Eye (tissue), 1 donor: Measurements from ENCODE around the gene AVPR2.

Experiments used
- DNase-seq: peaks from one replicate; pipeline ENCODE4 v3.0.0-alpha.2; 2015

The AVPR2 gene

DNA sequence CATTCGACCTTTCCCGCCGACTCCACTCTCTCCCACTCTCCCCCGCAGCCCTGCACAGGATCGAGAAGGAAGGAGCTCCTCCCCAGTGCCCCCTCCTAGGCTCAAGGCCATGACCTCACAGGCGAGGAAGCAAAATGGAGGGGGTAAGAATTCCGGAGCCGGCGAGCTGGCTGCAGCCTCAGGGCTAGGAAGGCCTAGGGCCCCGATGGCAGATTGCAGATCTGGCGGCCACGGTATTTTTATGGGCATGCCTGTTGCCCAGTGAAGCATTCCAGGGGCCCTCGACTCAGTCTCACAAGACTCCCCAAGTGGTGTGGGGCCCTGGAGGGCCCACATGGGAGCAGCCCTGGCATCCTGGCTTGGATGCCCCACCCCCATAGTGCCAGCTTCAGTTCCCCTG, 17.6 kb upstream of the AVPR2 start:
- DNase-seq = peak; percentile 18

DNA sequence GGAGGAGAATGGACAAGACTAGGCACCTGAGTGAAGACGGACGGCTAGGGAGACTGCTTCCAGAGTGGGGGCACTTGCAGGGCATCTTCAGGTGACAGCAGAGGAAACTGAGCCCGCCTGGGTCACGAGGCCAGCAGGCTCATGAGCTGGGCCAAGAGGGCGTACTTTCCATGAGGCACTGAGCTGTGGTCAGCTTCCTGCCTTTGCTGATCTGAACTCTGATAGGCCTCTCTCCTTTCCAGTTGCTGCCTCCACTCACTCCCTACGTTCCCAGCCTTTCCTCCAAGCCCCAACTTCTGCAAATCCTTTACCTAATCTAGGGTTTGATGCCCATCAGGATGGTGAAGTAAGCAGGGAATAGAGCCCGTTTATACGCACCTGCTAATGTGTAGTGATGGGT, 17.1 kb upstream of the AVPR2 start:
- DNase-seq = no peak

- DNase-seq = no peak
Measured at GRCh38 chrX:153888344-153888743, 16.1 kb upstream of the AVPR2 start.

GRCh38 chrX:153889123-153889522, 15.3 kb upstream of the AVPR2 start:
- no peak for DNase-seq

- DNase-seq = no peak
Measured at GRCh38 chrX:153897899-153898298, 6.6 kb upstream of the AVPR2 start.

GRCh38 chrX:153900831-153901752, 3.4 kb upstream of the AVPR2 start:
- peak; percentile 61 for DNase-seq

DNA sequence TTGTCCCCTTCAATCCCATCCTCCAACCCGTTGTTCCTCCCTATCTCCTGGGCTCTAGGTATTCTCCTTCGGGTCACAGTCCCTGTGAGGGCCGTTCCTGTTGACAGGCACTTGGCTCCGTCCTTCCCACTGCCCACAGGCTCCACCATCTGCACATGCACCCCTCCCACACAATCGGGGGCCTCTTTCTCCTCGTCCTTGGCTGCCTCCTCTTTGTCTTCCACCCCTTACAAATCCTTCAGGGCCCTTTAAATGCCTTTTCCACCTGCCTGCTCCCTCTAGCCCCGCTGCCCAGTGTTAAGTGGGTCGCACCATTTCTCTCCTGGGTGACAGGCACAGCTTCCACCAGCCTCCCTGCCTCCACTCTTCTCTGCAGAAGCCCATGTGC, 2.7 kb upstream of the AVPR2 start:
- DNase-seq = peak; percentile 6

DNA sequence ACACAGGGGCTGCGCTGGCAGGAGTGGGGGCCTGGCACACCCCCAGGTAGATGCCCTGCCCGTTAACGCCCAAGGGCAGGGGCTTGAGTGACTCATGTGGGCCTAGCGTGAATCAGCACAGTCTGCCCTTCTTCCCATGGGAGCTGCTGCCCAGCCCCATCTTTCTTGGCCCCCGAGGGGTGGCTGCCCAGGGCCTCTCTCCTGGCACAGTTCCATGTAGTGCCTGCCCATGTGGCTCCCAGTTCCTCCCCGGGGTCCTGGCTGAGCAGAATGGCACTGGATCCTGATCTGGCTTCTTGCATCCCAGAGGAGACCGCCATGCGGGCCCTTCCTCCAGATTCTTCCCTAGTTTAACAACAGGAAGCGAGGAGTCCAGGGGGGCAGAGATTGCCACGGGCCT, 2.1 kb upstream of the AVPR2 start:
- no peak for DNase-seq

DNA sequence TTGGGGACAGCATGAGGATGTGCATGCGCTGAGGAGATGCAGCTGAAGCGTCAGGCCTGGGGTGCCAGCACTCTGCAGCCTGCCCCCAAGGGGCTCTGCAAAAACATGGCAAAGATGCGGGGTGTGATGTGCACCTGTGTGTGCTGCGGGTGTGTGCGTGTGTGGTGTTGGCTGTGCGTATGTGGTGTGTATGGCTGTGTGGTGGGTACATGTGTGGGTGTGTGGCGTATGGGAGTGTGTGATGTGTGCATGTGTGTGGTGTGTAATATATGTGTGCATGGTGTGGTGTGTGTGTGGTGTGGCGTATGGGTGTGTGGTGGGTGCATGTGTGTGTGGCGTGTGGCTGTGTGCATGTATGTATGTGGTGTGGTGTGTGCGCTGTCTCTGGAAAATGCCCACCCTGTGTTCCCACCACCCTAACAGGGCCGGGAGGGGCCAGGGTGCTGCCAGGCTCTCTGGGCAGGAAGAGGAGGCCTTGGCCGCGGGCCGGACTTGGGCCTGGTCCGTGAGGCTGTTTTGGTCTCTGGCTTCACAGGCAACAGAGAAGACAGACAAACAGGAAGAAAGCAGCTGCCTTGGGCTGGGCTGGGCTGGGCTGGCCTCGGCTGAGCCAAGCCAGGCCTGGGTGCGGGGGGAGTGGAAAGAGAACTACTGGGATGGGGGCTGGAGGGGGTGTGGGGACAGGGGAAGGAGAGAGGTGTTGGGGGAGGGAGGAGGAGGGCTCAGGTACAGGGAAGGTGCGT, 1.1 kb upstream of the AVPR2 start:
- DNase-seq = no peak

- DNase-seq = no peak
Measured at GRCh38 chrX:153905481-153906095, 1.1 kb downstream of the AVPR2 start.

DNA sequence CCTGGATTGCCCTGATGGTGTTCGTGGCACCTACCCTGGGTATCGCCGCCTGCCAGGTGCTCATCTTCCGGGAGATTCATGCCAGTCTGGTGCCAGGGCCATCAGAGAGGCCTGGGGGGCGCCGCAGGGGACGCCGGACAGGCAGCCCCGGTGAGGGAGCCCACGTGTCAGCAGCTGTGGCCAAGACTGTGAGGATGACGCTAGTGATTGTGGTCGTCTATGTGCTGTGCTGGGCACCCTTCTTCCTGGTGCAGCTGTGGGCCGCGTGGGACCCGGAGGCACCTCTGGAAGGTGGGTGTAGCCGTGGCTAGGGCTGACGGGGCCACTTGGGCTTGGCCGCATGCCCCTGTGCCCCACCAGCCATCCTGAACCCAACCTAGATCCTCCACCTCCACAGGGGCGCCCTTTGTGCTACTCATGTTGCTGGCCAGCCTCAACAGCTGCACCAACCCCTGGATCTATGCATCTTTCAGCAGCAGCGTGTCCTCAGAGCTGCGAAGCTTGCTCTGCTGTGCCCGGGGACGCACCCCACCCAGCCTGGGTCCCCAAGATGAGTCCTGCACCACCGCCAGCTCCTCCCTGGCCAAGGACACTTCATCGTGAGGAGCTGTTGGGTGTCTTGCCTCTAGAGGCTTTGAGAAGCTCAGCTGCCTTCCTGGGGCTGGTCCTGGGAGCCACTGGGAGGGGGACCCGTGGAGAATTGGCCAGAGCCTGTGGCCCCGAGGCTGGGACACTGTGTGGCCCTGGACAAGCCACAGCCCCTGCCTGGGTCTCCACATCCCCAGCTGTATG, 1.8 kb downstream of the AVPR2 start:
- no peak for DNase-seq

GRCh38 chrX:153907456-153907855, 3.0 kb downstream of the AVPR2 start:
- no peak for DNase-seq

DNA sequence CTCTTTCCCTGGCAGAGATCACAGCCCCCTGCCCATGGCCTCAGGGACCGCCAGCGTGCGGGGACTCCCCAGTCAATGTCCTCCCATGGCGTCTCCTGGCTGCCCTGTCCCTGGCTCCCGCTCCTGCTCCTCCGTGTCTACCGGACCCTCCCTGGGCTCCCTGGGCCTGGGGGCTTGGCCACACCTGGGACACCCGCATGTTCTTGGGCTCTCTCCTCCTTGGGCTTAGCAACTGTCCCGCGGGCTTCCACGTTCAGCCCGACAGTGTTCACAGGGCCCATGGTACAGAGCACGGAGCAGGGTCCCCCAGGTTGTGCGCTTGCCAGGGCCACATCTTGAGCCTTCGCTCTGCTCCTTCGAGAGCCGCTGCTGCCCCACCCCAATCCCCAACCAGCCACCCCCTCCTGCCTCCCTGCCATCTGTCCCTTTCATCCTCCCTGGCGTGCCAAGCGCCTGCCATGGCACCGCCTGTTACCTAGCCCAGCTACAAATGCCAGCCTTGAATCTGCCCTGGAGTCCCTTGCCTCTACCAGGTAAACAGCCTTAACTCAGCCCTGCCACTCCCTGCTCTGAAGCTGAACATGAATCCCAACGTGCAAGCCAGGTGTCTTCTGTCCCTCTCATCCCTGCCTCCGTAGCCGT, 3.9 kb downstream of the AVPR2 start:
- DNase-seq = no peak

GRCh38 chrX:153909024-153909979, 4.8 kb downstream of the AVPR2 start:
- peak; percentile 57 for DNase-seq

DNA sequence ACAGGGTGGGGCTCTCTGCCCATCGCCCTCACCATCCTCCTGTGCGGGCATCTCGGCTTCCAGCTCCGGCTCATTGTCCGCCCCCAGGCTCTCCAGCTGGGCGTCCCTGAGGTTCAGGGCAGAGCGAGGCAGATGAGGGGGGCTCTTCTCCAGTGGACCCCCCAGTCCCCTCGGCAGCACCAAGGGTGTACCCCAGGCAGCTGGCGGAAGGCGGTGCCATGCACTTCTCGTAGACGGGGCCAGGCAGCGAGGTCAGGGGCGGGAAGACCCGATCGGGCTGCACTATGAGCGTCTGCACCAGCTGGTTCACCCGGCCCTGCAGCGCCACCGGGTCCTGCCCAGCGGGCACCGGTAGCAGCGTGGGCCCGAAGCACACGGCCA, 5.5 kb downstream of the AVPR2 start:
- no peak for DNase-seq

- no peak for DNase-seq
Measured at GRCh38 chrX:153910446-153910845, 6.0 kb downstream of the AVPR2 start.

- DNase-seq = no peak
Measured at GRCh38 chrX:153911798-153912197, 7.3 kb downstream of the AVPR2 start.

- no peak for DNase-seq
Measured at GRCh38 chrX:153913211-153913610, 8.7 kb downstream of the AVPR2 start.

GRCh38 chrX:153913701-153914100, 9.2 kb downstream of the AVPR2 start:
- DNase-seq = no peak

DNA sequence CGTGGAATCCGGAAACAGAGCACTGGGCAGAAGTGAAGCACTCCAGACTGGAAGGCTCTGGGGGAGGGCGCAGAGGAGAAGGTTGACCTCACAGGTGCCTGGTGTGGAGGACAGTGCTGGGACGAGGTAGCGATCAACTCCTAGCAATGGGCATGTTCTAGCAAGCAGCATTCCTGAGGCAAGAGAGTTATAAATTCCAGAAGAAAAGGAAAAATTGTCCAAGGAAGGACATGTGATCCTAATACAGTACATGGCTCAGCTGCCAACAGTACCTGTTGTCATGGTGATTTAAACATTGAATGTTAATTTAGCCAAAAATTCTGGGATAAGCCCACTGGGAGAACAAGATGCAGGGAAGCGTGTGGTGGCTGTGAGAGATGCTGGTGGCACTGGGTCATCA, 13.4 kb downstream of the AVPR2 start:
- DNase-seq = no peak

- no peak for DNase-seq
Measured at GRCh38 chrX:153919281-153919680, 14.8 kb downstream of the AVPR2 start.
